ENCODE measurements around the gene ZNF281. TPM values are rescaled to one million over a fixed set of nuclear protein-coding genes. Genes with fewer than 3 reads are reported as not detected.
A peak's percentile ranks its signal among the peaks of the same experiment; 100 is the strongest.
"Not testable (repeated sequence)": the region's sequence is repeated elsewhere in the genome, so short reads cannot be mapped to it uniquely, and the experiment has no call there.

The ZNF281 gene
- total RNA-seq, 1 donor from 2014 or later, result 11.5 TPM

GRCh38 chr1:200413766-200414165 lies 3.9 kb upstream of the ZNF281 start:
- H3K9me3 ChIP-seq (ENCODE audit: control insufficient read depth in 3 of 3, low read length in 3 of 3), result not testable (repeated sequence)

GRCh38 chr1:200411406-200412257 lies 1.8 kb upstream of the ZNF281 start:
- no peak overlapping the region for H3K9ac ChIP-seq (ENCODE audit: low read depth in 1 of 3, low read length in 3 of 3)
- H3K36me3 ChIP-seq (ENCODE audit: control insufficient read depth in 3 of 3, insufficient read depth in 3 of 3, low read length in 3 of 3), result peaks cover 0 to 7% (median 6%) of the 10 kb centered on the region in 3 donors
- H3K9me3 ChIP-seq (ENCODE audit: control insufficient read depth in 3 of 3, low read length in 3 of 3), result no peaks in the 10 kb centered on the region
- H3K27ac ChIP-seq (ENCODE audit: low read depth, low read length), result no peak overlapping the region
- H3K27me3 ChIP-seq (ENCODE audit: control insufficient read depth in 3 of 3, insufficient read depth in 3 of 3, low read length in 3 of 3), result no peaks in the 10 kb centered on the region
- H3K4me1 ChIP-seq (ENCODE audit: control insufficient read depth in 3 of 3, insufficient read depth in 3 of 3, low read length in 3 of 3), result peaks cover 31 to 32% (median 32%) of the 10 kb centered on the region in 3 donors
- H3K4me3 ChIP-seq (ENCODE audit: low read length in 3 of 3), result no peak overlapping the region

More at GRCh38 chr1:200413766-200414165, 3.9 kb upstream of the ZNF281 start:
- not testable (repeated sequence) for H3K36me3 ChIP-seq (ENCODE audit: control insufficient read depth in 3 of 3, insufficient read depth in 3 of 3, low read length in 3 of 3); H3K4me3 ChIP-seq (ENCODE audit: low read length in 3 of 3); H3K27ac ChIP-seq (ENCODE audit: low read depth, low read length); H3K9ac ChIP-seq (ENCODE audit: low read depth in 1 of 3, low read length in 3 of 3); H3K27me3 ChIP-seq (ENCODE audit: control insufficient read depth in 3 of 3, insufficient read depth in 3 of 3, low read length in 3 of 3)
- H3K4me1 ChIP-seq (ENCODE audit: control insufficient read depth in 3 of 3, insufficient read depth in 3 of 3, low read length in 3 of 3), result peaks cover 11 to 16% (median 13%) of the 10 kb centered on the region in 3 donors

- Histone ChIP-seq H3K27ac (ENCODE audit: low read depth, low read length) (no peak overlapping the region), H3K9me3 (ENCODE audit: control insufficient read depth in 3 of 3, low read length in 3 of 3) (no peaks in the 10 kb centered on the region), H3K9ac (ENCODE audit: low read depth in 1 of 3, low read length in 3 of 3) (peak overlapping the region in 2 of 3 donors; percentile 91 to 92), H3K36me3 (ENCODE audit: control insufficient read depth in 3 of 3, insufficient read depth in 3 of 3, low read length in 3 of 3) (peaks cover 0 to 7% (median 6%) of the 10 kb centered on the region in 3 donors), H3K27me3 (ENCODE audit: control insufficient read depth in 3 of 3, insufficient read depth in 3 of 3, low read length in 3 of 3) (no peaks in the 10 kb centered on the region), H3K4me1 (ENCODE audit: control insufficient read depth in 3 of 3, insufficient read depth in 3 of 3, low read length in 3 of 3) (peaks cover 28 to 31% (median 31%) of the 10 kb centered on the region in 3 donors), H3K4me3 (ENCODE audit: low read length in 3 of 3) (peak overlapping the region; percentile 87 to 98 (median 94))
Observed at GRCh38 chr1:200410566-200410878, 686 bp upstream of the ZNF281 start.

GRCh38 chr1:200409203-200409760 lies 554 bp downstream of the ZNF281 start:
- Histone ChIP-seq H3K4me3 (ENCODE audit: low read length in 3 of 3) (peak overlapping the region; percentile 87 to 98 (median 94)), H3K4me1 (ENCODE audit: control insufficient read depth in 3 of 3, insufficient read depth in 3 of 3, low read length in 3 of 3) (peaks cover 26 to 34% (median 32%) of the 10 kb centered on the region in 3 donors), H3K27ac (ENCODE audit: low read depth, low read length) (peak overlapping the region; percentile 95), H3K36me3 (ENCODE audit: control insufficient read depth in 3 of 3, insufficient read depth in 3 of 3, low read length in 3 of 3) (peaks cover 0 to 7% (median 6%) of the 10 kb centered on the region in 3 donors), H3K9ac (ENCODE audit: low read depth in 1 of 3, low read length in 3 of 3) (peak overlapping the region; percentile 91 to 93 (median 92)), H3K27me3 (ENCODE audit: control insufficient read depth in 3 of 3, insufficient read depth in 3 of 3, low read length in 3 of 3) (no peaks in the 10 kb centered on the region), H3K9me3 (ENCODE audit: control insufficient read depth in 3 of 3, low read length in 3 of 3) (no peaks in the 10 kb centered on the region)

- H3K9ac ChIP-seq (ENCODE audit: low read depth in 1 of 3, low read length in 3 of 3), result no peak overlapping the region
- peaks cover 26 to 34% (median 32%) of the 10 kb centered on the region in 3 donors for H3K4me1 ChIP-seq (ENCODE audit: control insufficient read depth in 3 of 3, insufficient read depth in 3 of 3, low read length in 3 of 3)
- no peaks in the 10 kb centered on the region for H3K9me3 ChIP-seq (ENCODE audit: control insufficient read depth in 3 of 3, low read length in 3 of 3)
- no peaks in the 10 kb centered on the region for H3K27me3 ChIP-seq (ENCODE audit: control insufficient read depth in 3 of 3, insufficient read depth in 3 of 3, low read length in 3 of 3)
- no peak overlapping the region for H3K27ac ChIP-seq (ENCODE audit: low read depth, low read length)
- peaks cover 0 to 7% (median 6%) of the 10 kb centered on the region in 3 donors for H3K36me3 ChIP-seq (ENCODE audit: control insufficient read depth in 3 of 3, insufficient read depth in 3 of 3, low read length in 3 of 3)
- peak overlapping the region in 2 of 3 donors; percentile 17 to 54 for H3K4me3 ChIP-seq (ENCODE audit: low read length in 3 of 3)
Observed at GRCh38 chr1:200406161-200406797, 3.6 kb downstream of the ZNF281 start.

GRCh38 chr1:200405264-200405663 lies 4.6 kb downstream of the ZNF281 start:
- Histone ChIP-seq H3K36me3 (ENCODE audit: control insufficient read depth in 3 of 3, insufficient read depth in 3 of 3, low read length in 3 of 3) (peaks cover 0 to 7% (median 6%) of the 10 kb centered on the region in 3 donors), H3K27ac (ENCODE audit: low read depth, low read length) (no peak overlapping the region), H3K9me3 (ENCODE audit: control insufficient read depth in 3 of 3, low read length in 3 of 3) (no peaks in the 10 kb centered on the region), H3K9ac (ENCODE audit: low read depth in 1 of 3, low read length in 3 of 3) (no peak overlapping the region), H3K27me3 (ENCODE audit: control insufficient read depth in 3 of 3, insufficient read depth in 3 of 3, low read length in 3 of 3) (no peaks in the 10 kb centered on the region), H3K4me1 (ENCODE audit: control insufficient read depth in 3 of 3, insufficient read depth in 3 of 3, low read length in 3 of 3) (peaks cover 26 to 32% (median 29%) of the 10 kb centered on the region in 3 donors), H3K4me3 (ENCODE audit: low read length in 3 of 3) (peak overlapping the region; percentile 32 to 36 (median 35))

DNA sequence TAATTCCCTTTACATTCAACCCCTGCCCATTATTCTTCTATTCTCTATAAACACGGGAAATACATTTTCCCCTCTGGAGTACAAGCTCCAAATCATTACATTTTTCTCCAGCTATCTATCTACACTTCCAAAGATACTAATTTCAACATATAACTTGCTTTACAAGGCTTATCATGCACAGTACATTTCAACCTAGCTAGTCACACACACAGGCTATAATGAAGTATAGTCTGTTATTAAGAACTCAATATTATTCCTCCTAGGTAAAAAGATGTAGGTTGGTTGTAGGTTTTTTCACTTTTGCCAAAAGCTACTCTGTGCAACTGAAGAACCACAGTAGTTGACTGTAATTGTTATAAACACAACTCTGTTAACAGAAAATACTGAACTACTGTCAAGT lies 8.1 kb downstream of the ZNF281 start:
- peaks cover 4 to 9% (median 5%) of the 10 kb centered on the region in 3 donors for H3K4me1 ChIP-seq (ENCODE audit: control insufficient read depth in 3 of 3, insufficient read depth in 3 of 3, low read length in 3 of 3)
- no peak overlapping the region for H3K27ac ChIP-seq (ENCODE audit: low read depth, low read length)
- no peak overlapping the region for H3K9ac ChIP-seq (ENCODE audit: low read depth in 1 of 3, low read length in 3 of 3)
- H3K9me3 ChIP-seq (ENCODE audit: control insufficient read depth in 3 of 3, low read length in 3 of 3), result no peaks in the 10 kb centered on the region
- H3K27me3 ChIP-seq (ENCODE audit: control insufficient read depth in 3 of 3, insufficient read depth in 3 of 3, low read length in 3 of 3), result no peaks in the 10 kb centered on the region
- H3K36me3 ChIP-seq (ENCODE audit: control insufficient read depth in 3 of 3, insufficient read depth in 3 of 3, low read length in 3 of 3), result no peaks in the 10 kb centered on the region
- no peak overlapping the region for H3K4me3 ChIP-seq (ENCODE audit: low read length in 3 of 3)

- H3K27ac ChIP-seq (ENCODE audit: low read depth, low read length), result no peak overlapping the region
- H3K9ac ChIP-seq (ENCODE audit: low read depth in 1 of 3, low read length in 3 of 3), result no peak overlapping the region
- H3K27me3 ChIP-seq (ENCODE audit: control insufficient read depth in 3 of 3, insufficient read depth in 3 of 3, low read length in 3 of 3), result no peaks in the 10 kb centered on the region
- no peaks in the 10 kb centered on the region for H3K36me3 ChIP-seq (ENCODE audit: control insufficient read depth in 3 of 3, insufficient read depth in 3 of 3, low read length in 3 of 3)
- H3K9me3 ChIP-seq (ENCODE audit: control insufficient read depth in 3 of 3, low read length in 3 of 3), result no peaks in the 10 kb centered on the region
- peaks cover 4 to 6% (median 5%) of the 10 kb centered on the region in 3 donors for H3K4me1 ChIP-seq (ENCODE audit: control insufficient read depth in 3 of 3, insufficient read depth in 3 of 3, low read length in 3 of 3)
- no peak overlapping the region for H3K4me3 ChIP-seq (ENCODE audit: low read length in 3 of 3)
Observed at GRCh38 chr1:200401263-200401662, 8.6 kb downstream of the ZNF281 start.

DNA sequence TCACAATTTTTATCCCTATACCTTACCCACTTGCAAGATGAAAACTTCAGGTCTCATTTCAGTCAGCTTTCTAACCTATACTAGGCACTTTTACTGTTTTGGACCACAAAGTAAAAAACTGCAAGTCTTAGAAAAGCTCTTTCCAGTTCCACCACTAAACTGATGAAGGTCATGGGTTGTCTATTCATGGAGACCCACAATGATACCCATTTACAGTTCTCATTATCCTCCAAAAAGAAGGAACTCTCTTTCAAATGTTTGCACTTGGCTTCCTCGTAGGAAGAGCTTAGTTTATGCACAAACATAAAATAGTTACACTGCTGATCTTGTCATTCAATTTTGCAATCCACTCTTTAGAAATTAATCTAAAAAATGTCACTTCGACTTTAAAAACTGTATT lies 9.3 kb downstream of the ZNF281 start:
- Histone ChIP-seq H3K4me3 (ENCODE audit: low read length in 3 of 3) (no peak overlapping the region), H3K4me1 (ENCODE audit: control insufficient read depth in 3 of 3, insufficient read depth in 3 of 3, low read length in 3 of 3) (peaks cover 0 to 4% (median 3%) of the 10 kb centered on the region in 3 donors), H3K9ac (ENCODE audit: low read depth in 1 of 3, low read length in 3 of 3) (no peak overlapping the region), H3K27ac (ENCODE audit: low read depth, low read length) (no peak overlapping the region), H3K9me3 (ENCODE audit: control insufficient read depth in 3 of 3, low read length in 3 of 3) (no peaks in the 10 kb centered on the region), H3K27me3 (ENCODE audit: control insufficient read depth in 3 of 3, insufficient read depth in 3 of 3, low read length in 3 of 3) (no peaks in the 10 kb centered on the region), H3K36me3 (ENCODE audit: control insufficient read depth in 3 of 3, insufficient read depth in 3 of 3, low read length in 3 of 3) (no peaks in the 10 kb centered on the region)

DNA sequence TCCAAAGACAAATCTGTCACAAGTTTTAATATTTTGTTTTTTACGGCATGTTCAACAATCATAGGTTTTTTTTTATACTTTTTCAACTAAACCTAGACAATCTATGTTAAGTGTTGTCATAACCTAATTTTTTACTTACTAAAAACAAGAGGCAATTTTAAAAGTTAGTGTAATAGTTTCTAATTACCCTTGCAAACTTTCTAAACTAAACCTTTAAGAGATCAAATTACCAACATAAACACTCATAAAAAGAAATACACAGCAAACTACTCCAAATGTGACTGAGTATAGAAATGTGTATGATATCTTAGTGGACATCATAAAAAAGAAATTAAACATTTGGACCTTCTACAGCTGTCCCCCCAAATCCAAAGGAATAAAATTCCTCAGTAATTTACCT lies 10.0 kb downstream of the ZNF281 start:
- Histone ChIP-seq H3K4me1 (ENCODE audit: control insufficient read depth in 3 of 3, insufficient read depth in 3 of 3, low read length in 3 of 3) (no peaks in the 10 kb centered on the region), H3K9me3 (ENCODE audit: control insufficient read depth in 3 of 3, low read length in 3 of 3) (no peaks in the 10 kb centered on the region), H3K27ac (ENCODE audit: low read depth, low read length) (no peak overlapping the region), H3K36me3 (ENCODE audit: control insufficient read depth in 3 of 3, insufficient read depth in 3 of 3, low read length in 3 of 3) (no peaks in the 10 kb centered on the region), H3K4me3 (ENCODE audit: low read length in 3 of 3) (no peak overlapping the region), H3K27me3 (ENCODE audit: control insufficient read depth in 3 of 3, insufficient read depth in 3 of 3, low read length in 3 of 3) (no peaks in the 10 kb centered on the region), H3K9ac (ENCODE audit: low read depth in 1 of 3, low read length in 3 of 3) (no peak overlapping the region)
